Islet precursor cell (in vitro differentiated cells): Measurements from ENCODE around the gene MYOCD.

ENCODE experiments used
- DNase-seq: peaks from one replicate; pipeline ENCODE4 v3.0.0-alpha.2; 2018

Gene MYOCD

DNA sequence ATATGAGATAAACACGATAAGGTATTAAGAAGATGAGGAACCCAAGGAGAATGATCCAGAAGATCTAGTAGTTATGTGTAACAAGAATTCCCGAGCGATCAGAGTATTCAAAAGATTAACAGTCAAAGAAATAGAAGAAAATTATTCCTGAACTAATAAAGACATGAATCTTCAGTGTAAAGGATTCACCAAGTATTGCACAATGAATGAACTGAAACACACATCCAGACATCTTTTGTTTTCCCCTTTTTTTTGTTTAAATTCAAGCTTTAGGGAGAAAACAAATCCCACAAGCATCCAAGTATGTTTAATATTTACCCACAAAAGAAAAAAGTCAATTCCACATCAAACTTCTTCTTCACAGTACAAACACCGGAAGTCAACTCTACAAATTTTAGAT, 23.7 kb upstream of the MYOCD start:
- DNase-seq = no peak

DNA sequence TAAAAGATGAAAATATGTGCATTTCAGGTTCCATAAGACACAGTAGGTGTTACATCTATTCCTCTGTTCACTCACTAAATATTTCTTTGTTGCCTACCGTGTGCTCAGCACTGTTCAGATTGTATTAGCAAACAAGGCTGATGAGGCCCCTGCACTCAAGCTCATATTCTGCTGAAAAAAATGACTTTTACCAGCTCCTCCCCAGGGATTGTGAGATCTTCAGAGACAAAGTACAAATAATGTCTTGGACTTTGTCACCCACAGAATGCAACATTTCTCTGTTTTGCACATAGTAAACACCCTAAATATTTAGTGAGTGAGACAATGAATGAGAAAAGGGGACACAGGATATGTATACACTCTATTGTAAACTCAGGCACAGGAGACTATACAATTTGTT, 21.9 kb upstream of the MYOCD start:
- DNase-seq = no peak

DNA sequence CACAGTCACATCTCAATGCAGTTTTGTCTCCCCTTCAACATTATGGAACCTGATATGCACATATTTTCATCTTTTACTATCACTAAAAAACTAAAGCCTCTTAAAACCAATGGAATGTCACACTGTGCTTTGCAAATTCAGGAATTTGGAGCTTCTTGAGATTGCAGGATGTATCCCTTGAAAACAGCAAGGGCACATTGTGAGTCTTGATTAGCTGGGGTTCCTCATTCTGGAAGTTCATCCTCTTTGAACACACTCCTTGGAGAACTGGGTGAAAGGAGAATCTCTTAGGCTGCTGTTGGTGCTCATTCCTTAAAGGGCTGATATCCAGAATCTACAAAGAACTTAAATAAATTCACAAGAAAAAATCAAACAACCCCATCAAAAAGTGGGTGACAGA, 21.1 kb upstream of the MYOCD start:
- DNase-seq = no peak

DNA sequence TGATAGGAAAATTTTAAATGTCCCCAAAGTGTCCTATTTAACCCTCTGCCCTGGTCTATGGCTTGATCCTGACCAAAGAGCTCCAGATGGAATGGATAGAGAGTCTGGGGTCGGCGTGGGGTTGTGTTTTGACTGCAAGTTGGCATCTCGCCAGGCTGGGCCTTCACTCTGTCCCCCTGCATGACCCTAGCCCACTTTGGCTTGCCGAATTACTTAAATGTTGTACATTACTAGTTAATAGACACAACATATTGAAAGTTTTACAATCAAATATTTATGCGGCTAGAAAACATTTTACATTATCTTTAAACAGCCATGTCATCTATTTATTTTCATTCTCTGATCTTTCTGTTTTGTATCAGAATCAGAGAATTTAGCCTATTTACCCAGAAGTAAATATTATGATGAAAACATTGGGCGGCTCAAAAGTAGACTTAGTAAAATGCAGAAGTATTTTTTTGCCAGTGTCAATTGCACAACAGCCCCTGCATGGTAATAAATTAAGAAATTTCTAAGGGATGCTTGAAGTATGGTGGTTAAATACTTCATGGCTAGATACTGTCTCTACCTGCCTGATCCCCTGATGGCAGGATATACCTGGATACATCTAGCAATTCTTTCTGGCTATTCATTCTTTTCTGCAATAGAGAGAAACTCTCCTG, 18.8 kb upstream of the MYOCD start:
- no peak for DNase-seq

DNA sequence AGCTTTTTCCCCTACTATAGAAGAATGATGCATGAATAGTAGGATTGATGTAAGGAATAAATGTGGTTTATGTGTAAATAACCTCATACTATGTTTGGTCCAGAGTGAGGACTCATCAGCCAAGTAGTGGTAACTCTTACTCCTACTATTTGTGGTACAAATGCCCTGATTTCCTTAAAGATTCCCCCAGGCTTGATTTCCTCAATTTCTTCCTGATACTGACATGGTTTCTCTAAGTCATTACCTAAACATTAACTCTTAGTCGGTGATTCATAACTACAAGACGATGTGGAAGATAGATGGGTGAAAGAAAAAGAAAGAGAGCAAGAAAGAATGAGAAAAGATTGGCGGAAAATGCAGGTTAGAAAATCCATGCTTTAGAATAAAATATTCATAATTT, 17.2 kb upstream of the MYOCD start:
- no peak for DNase-seq

DNA sequence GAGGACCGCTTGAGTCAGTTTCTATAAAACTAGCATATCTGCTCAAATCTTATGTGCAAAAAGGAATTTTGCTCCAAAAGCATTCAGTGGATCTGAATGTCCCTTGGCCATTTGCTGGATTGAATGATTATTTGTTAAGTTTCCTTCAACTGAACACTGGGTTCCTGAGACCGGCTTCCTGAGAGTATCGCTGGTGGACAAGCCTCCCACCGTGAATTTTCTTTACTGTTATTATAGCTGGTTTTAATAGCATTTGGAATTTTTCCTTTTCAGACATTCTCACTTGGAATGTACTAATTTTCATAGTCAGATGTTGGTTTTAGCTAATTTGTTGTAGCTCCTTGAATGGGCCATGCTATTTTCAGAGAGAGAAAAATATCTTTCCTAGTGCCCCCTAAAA, 9.8 kb upstream of the MYOCD start:
- DNase-seq = no peak

DNA sequence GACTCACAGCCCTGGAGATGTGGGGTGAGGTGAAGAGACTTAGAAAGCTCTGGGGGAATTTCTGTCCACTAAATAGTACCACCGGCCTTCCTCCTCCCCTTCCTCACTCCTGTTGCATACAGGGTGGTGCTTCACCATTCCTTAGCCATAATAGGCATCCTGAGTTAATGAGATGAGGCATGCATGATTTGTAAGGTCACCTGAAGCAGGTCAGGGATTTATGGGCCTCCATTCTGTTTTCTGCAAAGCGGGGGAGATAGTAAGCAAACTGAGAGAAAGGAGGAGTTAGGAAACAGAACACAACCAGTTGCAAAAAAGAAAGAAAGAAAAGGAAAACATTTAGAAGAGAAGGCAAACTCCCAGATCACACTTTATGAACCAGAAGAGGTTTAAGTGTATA, 9.3 kb upstream of the MYOCD start:
- no peak for DNase-seq

DNA sequence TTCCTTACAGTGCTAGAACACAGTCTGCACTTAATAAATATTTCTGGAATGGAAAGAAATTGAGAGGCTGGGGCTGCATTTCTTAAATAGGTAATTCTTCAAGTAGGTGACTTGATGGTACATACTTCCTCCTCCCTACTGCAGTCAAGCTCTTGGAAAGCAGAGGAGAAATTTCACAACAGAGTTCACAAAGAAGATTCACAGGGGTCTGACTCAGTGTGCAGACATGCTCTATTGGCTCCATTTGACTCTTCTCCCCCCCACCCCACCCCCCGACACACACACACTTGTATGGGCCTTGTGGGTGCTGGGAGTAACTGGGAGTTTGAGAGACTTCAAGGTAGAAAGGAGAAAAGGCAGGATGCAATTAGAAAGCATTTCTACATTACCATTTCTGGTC, 6.2 kb upstream of the MYOCD start:
- DNase-seq = peak; percentile 74

DNA sequence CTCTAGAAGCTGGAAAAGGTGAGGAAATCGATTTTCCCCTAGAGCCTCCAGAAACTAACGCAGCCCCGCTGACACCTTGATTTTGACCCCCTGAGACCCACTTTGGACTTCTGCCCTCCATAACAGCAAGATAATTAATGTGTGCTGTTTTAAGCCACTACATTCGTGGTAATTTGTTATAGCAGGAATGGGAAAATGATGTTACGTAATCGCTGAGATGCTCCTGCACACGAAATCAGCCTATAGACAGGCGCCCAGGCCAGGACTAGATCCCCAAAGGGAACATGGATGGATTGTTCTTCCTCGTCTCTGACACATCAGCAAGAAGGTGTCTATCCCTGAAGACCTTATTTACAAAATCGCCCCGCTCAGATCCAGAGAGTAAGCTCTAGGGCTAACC, 1.4 kb upstream of the MYOCD start:
- no peak for DNase-seq

DNA sequence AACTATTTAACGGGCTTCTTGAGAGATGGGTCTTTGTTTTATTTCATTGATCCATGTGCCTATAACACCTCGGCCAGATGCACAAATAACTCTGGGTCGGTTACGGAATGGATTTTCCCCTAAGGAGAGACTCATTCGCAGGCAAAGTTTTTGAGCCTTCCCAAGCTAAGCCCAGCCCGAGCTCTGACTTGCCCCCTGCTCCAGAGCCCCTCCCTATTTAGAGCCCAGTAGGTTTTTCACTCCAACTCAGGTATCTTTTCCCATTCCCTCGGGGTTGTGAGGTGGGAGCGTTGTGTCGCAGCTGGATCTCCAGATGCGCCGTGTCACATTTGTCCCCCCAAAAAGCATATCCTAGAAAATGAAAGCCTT, 812 bp upstream of the MYOCD start:
- no peak for DNase-seq

DNA sequence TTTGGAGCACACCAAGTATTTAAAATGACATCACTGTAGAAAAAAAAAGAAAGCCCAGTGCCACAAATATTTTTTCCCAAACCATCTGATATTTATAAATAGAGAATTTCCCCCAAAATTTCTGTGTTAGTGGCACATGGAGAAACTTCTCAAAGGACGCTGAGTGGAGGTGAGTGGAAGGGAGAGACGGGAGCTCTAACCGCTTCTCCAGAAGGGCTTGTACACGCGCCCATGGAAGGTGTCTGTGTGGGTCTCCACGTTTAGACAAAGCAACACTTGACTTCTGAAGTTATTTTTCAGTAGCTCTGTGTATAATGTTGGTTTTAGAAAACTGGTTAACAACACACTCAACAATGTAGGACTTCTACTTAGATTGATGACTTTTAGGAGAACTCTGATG, 1.0 kb downstream of the MYOCD start:
- DNase-seq = no peak

DNA sequence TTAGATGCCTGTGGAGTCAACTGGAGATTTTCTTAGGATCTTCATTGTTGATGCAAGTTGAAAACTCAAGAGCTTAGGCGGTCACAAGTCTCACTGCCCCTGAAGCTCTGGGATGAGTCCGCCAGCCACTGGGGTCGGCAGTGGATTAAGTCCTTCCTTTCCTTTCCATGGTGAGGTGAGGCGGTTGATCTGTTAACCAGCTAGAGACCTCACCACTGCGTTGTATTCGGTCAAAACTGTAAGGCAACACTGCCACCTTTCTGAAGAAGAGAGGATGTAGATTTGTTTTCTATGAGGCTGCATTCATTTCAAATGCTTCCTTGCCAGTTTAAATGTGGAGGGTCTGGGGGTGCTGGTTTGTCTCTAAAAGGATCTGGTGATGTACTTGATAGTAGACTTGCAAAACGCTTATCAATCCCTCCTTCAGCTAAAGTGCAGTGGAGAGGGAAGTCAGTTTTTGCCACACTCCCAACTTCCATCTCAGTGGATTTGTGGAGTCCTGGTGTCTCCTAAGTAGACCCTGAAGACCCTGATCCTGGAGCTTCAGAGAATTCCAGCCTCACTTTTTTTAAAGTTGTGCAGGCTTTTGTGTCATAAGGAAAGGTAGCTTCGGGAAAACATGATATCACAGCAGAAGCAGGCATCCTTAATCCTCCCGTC, 1.7 kb downstream of the MYOCD start:
- peak; percentile 91 for DNase-seq

DNA sequence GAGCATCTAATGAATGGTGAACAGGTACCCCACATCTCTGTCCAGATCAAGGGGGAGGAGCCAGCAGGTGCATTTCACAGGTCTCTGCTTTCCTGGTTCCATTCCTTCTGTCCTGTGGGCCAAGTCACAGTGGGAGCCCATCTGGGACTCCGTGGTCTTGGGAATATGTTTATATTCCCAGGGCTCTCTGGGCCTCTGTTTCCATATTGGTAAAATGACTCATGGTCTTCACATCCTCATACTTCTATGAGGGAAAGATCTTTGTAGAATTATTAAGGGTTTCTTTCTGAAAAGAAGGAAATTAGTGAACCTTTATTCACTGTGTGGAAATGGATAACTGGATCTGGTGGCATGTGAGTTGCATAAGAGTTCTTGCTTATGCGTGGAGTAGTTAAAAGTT, 6.2 kb downstream of the MYOCD start:
- DNase-seq = no peak

DNA sequence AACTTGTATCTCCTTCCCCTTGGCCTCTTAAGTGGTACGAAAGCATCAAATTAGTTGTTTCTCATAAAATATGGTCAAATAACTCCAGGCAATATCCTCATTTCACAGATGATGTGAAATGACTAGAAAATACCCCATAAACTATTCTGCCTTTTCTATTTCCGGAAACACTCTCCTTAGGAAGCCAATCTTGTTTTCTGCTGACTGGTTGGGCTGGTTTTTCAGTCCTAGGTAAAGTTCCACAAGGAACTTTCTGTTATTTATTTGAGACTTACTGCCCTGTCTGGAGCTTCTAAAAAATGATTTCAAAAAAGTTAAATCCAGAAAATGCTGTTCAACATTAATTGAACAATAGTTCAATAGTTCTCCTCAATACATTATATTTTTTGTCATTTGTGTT, 7.3 kb downstream of the MYOCD start:
- no peak for DNase-seq

DNA sequence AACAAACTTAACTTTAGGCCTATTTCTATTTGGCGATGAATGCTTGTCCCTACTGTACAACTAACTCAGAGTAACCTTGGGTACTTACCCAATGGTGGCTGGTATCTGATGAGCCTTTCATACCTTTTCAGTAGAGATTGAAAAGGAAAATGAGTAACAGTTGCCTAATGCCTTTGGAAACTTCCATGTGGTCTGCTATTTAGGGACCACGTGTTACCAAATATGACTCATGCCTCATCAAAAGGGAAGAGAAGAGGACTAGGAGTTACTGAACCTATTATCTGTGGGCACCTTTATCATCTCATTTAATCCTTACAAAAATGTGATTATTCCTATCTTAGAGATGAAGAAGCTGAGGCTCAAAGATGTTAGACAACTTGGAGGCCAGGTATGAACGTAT, 8.1 kb downstream of the MYOCD start:
- DNase-seq = no peak

DNA sequence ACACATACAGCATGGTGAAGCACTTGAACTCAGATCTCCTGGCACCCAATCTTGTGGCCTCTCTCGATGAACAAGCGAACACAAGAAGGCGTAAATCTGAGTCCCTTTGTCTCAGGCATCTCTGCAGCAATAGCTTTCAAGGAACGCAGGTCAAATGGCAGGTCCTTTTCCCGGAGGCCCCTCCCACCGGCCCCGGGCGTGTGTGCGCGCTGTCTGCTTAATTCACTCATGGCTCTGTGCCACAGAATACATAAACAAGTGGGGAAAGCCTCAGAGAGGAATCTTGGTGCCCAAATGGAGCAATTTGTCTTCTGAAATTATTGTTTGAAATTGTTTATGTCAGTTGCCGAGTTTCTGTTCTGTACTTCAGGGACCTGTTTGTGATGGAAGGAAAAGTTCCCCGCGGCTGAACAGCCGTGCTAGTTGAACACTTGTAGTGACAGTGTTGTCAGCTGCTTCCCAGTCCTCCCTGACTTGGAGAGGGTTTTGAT, 14.8 kb downstream of the MYOCD start:
- no peak for DNase-seq

DNA sequence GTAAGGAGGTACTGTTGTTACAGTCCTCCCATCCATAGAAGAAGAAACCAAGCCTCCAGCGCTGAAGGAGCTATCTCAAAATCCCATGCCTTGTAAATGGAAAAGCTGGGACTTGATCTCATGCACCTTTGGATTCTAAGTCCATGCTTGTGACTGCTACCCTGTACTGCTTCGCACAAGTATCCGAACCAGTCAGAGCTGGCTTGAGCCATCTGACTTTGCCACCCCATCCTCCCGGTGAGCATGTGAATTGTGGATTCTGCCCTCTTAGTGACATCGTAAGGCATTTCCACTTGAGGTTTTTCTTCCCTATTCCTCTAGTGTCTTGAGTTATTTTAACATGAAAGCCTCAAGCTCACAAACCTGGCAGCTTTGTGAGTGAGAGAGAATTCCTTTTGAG, 15.3 kb downstream of the MYOCD start:
- DNase-seq = no peak

DNA sequence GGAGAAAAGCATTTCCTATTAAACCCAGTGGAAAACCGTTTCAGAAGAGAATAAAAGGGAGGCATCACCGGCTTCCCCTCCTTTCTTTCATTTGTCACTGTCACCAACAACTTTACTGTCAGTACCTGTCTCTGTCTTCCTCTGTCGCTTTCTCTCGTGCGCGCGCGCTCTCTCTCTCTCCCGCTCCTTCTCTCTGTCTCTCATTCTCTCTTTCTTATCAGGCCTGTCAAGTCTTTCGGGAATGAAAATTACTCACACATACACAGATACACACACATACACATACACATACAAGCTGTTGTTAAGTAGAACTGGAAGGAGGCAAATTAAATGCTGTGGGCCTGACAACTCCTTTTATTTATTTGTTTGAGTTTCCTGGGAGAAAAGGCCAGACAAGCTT, 17.6 kb downstream of the MYOCD start:
- DNase-seq = no peak

DNA sequence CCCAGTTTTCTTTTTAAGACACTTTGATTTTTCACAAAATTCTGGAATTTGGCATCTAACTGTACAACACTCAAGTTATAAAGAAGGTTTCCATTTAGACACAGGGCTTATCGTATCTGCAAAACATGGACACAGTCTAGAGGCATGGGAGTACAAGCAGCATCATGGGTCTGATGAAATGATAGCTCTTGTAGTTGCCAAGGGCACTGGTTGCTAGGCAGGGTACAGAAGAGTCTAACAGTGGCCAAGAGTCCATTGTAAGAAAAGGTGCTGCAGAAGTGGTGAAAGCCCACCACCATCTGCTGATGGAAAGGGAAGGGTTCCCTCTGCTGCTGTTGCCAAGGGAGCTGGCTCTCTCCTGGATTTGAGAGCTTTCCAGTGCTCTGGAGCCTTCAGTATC, 20.8 kb downstream of the MYOCD start:
- no peak for DNase-seq

DNA sequence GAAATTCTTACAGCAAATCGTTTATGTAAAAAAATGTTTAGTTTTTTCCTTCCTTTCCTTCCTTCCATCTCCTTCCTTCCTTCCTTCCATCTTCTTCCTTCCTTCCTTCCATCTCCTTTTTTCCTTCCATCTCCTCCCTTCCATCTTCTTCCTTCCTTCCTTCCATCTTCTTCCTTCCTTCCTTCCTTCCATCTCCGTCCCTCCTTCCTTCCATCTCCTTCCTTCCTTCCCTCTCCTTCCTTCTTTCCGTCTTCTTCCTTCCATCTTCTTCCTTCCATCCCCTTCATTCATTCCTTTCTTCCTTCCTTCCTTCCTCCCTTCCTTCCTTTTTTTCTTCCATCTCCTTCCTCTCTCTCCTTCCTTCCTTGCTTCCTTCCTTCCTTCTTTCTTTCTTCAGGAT, 22.7 kb downstream of the MYOCD start:
- DNase-seq = no peak

DNA sequence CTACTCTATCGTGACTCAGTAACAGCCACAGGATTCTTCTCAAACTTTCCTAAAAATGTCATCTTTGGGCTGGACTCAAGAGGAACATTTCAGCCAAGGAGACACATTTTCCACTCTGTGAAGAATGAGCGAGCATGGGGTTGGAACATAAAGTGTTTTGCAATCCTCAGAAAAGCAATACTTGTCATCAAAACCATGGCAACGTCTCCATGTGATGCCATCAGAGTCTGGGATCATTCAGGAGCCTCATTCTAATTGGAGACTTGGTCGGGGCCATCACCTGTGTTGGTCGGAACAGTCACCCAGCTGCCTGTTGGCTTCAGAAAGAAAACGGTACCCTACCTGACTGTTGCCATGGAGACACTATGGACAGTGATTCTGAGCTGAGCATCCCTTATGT, 25.5 kb downstream of the MYOCD start:
- no peak for DNase-seq

DNA sequence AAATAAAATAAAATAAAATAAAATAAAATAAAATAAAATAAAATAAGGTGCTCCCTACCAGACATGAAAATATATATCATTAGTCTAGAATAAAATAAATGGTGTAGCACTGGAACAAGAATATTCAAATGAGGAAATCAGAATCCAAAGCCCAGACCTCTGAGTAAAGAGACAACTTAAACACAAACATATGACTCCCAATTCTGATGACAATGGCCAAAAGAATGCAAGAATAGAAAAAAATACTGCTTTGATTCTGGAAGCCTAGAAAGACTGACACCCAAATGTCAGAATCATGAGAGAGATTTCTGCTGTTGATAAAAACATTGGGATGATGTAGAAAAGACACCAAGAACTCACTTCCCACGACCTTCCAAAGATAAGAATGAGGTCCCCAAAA, 27.9 kb downstream of the MYOCD start:
- DNase-seq = no peak

DNA sequence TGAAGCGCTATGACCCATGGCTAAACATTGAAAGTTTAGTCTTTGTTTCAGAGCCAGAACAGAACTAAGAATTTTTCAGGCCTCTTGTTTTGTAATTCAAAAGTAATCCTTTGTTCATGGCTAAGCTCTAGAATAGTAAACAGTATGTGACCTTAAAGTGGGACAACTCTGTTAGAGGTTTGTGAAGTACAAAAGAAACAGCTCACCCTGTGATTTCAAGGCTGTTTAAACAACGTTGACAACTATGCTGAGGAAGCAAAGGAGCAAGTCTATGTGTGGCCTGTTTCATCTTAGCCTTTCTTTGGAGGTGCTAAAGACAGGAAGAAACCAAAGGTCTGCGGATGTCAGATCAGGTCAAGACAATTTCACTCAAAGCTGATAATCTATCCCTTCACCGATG, 40.4 kb downstream of the MYOCD start:
- no peak for DNase-seq

DNA sequence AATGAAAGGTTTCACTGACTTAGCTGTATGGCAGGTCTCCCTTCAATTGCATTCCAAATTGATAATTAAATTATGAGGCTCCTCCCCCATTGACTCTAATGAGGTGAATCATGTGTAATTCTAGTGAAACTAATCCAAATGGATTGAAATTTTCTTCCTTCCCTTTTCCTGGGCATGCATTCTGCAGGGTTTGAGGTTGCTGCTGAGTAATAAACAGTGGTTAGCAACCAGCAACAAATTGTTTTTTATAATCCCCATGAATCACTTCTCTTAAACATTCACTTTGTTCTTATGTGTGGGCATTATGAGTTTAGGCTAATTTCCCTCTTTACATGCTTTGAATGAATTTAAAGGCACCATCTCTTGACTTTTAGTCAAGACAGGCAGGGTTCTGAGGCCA, 43.4 kb downstream of the MYOCD start:
- DNase-seq = no peak

DNA sequence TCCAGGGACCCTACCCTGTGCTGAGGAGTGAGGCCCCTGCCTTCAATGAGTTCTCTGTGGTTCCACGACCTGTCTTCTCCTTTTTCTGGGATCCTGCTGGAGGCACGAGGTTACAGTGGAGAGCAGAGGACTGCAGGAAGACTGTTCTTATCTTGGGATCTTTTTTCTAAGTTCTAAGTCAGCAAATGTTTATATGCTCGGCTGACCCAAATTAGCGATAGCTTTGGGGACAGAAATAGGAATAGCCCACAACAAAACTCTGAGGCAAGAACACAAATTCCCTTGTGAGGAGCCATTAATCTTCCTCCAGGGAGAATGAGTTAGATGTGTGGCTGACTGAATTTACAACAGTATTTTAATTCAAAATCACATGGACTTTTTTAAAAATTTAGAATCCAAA, 46.7 kb downstream of the MYOCD start:
- DNase-seq = no peak
